CD4-positive, alpha-beta T cell treated with Interleukin-6 for 4 hours (primary cell): ENCODE results near the gene SLC9A7.
"Not testable (repeated sequence)": the region's sequence is repeated elsewhere in the genome, so short reads cannot be mapped to it uniquely, and the experiment has no call there.

ENCODE experiments used
- DNase-seq: peaks from one replicate; pipeline ENCODE4 v3.0.0-alpha.2; 2020; ENCODE audit warnings: mixed read lengths

The SLC9A7 gene

DNA sequence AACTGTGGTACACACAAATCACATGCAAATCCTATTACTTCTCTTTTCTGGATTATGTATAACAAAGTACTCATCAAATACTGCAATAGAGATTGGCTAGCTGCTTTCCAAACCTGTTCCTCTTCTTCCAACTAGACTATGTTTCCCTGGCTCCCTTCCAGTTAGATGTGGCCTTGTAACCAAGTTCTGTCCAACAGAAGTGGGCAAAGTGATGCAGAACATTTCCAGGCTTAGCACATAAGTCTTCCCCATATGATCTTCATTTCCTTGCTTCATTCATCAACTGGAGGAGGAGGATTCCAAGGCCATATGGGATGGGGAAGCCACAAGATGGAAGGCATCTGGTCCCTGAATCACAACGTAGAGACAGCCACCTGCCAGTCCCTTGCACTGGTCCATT, 8.0 kb downstream of the SLC9A7 start:
- DNase-seq, result no peak

DNA sequence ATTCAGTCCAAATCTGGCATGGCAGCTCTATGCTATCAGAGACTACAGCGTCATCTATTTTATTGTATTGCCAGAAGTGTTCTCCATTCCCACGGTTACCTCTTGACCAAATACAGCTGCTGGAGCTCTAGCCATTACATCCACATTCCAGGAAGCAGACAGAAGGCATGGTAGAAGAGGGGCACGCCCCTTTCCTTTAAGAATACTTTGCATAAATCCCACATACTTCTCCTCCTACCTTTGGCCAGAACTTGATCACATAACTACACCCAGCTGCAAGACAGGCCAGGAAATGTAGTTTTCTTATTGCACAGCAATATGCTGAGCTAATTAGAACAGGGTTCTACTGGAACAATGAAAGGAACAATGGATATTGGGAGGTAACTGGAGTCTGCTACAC, 14.9 kb downstream of the SLC9A7 start:
- DNase-seq, result no peak

DNA sequence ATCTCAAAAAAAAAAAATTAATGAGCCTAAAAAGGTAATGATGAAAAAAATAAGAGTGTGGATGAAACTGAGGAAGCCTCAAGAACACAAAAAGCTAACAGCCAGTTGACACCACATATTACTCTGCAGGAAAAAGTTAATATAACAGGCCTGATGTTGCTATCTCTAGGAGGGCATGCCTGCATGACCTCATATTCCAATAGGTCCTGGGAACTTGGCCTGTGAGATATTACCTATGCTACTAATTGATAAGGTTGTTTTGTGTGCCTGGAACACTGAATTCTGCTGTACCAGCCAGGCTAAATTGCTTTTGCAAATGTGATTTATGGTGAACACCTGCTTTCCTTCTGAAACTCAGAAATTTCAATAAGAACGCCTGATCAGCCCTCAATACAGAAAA, 15.9 kb downstream of the SLC9A7 start:
- DNase-seq, result no peak

DNA sequence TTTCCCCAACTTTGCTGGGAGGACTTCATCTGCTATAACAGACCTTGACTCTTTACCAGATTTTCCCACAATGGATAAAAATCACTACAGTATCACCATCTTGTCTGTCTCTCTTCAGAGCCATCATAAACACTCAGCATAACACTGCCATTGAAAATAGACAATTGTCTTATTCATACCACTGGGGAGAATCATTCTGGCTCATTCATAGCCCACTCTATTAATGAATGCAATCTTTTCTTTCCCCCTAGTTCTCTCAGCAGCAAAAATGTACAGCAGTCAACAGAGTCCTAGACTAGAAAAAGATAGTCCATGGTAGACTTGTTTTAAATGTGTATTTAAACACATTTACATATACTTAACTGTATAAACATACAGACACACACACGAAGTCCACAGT, 19.2 kb downstream of the SLC9A7 start:
- DNase-seq, result no peak

DNA sequence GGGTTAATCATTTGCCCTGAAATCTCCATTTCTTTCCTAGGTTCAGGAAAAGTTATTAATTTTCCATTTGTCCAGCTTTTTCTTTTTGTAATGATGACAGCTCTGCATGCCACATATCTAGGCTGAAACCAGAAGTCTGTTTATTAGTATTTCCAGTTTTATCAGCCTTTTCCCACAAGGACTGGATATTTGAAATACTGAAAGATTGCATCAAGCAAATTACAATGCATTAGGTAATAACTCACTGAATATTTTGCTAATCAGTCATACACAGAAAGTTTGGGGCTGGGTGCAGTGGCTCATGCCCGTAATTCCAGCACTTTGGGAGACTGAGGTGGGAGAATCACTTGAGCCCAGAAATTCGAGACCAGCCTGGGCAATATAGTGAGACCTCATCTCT, 21.5 kb downstream of the SLC9A7 start:
- no peak for DNase-seq

DNA sequence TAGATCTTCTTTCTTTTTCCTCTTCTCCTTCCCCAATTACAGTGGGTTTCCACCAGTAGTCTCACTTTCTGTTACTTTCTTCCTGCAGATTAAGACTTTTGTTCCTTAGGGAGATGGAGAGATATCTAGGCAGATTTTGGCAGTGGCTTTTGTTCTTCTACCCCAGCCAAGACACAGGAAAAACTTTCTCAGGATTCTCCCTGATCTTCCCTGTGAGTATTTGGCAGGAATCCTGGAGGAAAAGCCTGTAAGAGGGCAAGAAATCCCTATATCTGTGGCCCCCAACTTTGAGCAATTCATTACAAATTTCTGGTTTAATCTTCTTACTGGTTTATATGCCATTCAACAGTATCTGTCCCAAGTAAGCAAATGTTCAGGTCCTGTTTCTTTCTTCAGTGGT, 21.9 kb downstream of the SLC9A7 start:
- no peak for DNase-seq

DNA sequence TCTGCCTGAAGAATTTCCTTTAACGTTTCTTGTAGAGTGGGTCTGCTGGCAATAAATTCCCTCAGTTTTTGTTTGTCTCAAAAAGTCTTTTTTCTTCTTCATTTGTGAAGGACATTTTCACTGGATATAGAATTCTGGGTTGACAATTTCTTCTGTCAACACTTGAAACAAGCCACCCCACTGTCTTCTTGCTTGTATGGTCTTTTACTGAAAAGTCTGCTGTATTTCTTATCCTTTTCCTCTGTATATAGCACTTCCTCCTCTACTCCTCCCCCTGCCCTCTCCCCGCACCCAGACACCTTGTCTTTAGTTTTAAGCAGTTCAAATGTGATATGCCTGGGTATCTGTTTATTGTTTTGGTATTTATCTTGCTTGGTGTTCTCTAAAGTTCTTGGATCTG, 23.3 kb downstream of the SLC9A7 start:
- DNase-seq, result no peak

DNA sequence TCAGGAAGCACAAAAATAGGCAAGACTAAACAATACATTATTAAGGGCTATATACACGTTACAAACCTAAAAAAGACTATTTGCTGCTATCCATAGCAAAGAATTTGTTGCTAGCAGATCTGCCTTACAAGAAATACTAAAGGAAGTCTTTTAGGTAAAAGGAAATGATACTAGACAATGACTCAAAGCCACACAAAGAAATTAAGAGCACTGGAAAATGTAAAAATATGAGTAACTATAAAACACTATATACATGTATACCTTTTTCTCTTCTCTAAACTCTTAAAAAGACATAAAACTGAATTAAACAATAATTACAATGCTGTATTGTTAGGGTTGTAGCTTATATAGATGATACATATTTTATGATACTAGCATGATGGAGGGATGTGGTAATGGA, 25.7 kb downstream of the SLC9A7 start:
- no peak for DNase-seq

DNA sequence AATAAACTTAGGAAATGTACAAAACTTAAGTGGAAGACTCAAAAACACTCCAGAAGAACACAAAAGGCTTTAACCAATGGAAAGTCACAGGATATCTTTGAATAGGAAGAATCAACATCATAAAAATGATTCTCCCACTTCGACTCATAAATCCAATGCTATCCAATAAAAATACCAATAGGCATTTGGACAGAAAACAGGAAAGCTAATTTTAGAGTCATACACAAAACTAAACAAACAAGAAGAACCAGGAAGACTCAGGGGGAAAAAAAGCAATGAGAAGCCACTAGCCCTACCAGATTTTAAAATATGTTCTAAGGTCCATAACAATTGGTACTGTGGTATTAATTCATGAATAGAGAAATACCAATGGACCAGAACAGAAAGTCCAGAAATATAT, 28.2 kb downstream of the SLC9A7 start:
- DNase-seq, result no peak

DNA sequence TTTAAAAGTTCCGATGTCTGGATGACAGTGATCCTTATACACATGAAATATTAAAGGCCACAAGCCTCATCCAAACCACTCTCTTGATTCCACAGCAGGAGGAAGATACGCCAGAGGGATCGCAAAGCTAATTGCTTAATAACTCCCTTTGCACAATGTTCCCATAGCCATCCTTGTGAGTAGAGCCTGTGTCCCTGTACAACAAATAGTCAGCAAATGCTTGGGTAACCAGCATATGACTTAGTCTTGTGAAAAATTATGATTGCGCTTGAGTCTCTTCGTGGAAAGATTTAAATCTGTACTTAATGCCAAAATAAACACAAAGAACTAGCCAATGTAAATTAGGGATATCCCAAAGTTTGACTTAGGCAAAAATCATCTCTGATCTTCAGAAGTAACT, 31.5 kb downstream of the SLC9A7 start:
- no peak for DNase-seq

DNA sequence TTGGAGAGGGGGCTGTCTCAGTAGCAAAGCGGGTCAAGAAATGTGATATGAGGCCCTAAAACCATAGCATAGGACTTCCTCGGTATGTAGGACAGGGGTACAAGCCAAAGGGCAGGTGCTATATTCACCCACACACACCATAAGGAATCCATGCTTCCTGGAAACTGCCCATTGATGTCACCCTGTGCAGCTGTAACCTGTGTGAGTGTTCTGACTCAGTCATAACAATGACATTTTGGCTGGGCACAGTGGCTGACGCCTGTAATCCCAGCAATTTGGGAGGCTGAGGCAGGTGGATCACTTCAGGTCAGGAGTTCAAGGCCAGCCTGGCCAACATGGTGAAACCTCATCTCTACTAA, 35.4 kb downstream of the SLC9A7 start:
- DNase-seq, result not testable (repeated sequence)

DNA sequence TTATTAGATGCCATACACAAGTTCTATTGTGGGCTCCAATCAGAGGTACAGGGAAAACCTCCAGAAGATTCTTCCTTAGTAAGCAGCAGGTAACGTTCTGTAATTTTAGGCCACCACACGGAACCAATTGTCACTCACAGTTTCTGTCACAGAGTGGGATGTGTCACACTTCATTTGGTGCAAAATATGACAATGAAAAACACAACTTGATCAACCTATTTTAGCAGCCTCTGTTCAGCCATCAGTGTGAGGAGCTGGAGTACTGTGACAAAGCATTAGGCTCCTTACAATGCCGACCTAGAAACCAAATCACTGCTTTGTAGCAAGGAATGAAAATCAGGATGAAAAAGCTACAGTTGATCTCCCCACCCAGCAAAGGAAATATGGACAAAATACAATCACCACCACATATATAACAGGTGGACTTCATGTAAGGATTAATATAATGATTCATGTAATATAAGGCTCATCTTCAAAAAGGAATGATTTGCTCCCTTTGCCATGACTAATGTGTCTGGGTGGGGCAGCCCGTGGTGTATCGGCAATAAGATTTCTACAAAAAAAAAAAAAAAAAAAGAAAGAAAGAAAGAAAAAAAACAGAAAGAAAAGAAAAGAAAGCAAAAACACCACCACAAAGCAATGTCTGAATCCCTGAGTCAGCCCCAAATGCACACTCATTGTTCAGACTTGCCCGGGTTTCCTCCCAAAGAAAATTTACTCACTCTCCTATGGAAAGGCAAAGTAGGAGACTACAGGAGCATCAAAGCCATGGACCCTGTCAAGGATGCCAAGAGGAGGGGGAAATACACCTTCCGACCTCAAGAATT, 36.0 kb downstream of the SLC9A7 start:
- DNase-seq, result no peak

DNA sequence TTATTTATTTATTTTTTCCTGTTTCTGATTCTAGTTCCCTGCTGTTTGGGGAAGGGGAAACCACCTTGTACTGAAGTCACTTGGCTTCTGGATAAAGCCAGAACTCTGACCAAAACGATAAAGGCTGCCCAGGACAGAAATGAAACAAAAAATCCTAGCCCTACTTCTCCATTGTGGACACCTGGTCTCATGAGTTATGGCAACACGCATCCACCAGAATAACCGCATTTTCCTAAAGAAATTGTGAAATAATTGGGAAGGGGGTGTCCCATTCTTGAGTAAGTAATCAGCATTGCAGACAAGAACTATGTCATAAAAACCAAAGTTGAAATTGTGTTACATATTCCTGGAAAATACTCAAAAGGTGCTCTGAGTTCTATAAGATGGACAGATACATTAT, 42.1 kb downstream of the SLC9A7 start:
- no peak for DNase-seq

DNA sequence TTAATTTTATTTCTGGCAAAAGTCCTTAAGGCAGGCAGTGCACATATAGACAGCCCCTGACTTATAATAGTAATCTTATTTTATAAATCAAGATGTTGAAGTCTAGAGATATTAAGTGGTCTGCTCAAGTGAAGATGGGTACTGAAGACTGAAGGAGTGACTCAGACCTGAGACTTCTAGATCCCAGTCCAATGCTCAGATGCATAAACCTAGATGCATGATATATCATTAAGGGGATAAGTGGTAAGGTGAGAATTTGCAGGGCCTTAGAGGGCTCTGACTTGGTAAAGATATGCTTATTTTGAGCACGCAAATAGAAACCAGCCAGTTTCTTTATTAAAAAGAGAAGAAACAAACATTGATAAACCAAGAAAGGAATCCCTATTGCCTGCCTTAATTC, 42.9 kb downstream of the SLC9A7 start:
- DNase-seq, result no peak

DNA sequence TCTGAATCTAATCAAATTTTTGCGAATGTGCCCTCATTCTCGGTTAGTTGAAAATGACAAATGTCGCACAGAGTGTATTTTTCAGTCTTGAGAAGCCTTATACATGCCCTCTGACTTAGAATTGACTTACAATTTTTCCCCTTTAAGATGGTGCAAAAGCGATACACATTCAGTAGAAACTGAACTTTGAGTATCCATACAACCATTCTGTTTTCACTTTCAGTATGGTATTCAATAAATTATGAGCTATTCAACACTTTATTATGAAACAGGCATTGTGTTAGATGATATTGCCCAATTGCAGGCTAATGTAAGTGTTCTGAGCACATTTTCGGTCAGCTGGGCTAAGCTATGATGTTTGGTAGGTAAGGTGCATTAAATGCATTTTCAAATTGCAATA, 43.4 kb downstream of the SLC9A7 start:
- no peak for DNase-seq

DNA sequence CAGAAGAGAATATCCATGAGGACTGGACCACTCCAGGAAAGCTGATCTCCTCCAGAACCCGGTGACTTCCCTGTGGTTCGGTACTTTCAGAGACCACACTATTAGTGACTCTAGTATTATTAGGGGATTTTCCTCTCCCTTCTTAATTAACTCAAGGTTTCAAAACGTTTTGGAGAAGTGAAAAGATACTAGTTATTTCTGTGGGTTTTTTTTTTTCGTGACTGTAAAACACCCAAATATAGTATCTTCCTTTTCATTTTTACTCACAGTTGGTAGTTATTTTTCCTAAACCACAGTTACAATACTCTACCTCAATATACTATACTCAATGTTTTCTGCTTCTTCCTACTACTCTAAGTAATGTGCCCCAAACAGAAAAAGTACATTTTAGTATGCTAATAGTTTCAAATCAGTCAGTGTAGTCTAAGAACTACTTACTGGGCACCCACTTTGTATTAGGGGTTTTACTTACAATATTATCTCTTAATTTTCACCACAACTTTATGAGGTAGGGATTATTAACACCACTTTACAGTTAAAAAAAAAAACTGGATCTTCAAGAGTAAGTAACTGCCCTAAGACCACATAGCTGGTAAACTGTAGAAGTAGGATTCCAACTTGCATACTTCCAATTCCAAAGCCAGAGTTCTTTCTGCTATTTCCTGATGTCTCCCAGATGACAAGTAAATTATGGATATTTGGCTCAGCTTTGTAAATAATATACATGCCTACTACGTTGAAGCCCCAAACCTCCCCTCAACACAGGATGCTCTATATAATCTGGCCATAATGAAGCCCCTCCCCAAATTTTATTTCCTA, 45.0 kb downstream of the SLC9A7 start:
- DNase-seq, result no peak

DNA sequence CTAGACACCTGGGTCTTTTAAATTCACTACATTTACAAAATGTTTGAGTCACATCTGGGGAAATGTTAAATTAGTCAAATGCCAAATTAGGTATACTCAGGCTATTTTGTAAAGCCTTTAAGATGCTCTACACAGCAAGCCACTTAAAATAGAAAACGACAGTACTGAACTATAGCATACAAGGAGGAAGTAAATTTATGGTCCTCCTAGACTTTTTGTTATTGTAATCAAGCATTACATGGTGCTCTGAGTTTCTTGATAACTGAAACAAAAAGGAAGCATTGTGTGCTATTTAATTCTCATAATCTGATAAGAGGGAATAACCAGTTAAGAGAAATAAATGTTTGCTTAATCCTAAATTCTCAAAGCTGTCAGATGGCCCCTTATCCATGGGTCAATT, 46.2 kb downstream of the SLC9A7 start:
- DNase-seq, result no peak

DNA sequence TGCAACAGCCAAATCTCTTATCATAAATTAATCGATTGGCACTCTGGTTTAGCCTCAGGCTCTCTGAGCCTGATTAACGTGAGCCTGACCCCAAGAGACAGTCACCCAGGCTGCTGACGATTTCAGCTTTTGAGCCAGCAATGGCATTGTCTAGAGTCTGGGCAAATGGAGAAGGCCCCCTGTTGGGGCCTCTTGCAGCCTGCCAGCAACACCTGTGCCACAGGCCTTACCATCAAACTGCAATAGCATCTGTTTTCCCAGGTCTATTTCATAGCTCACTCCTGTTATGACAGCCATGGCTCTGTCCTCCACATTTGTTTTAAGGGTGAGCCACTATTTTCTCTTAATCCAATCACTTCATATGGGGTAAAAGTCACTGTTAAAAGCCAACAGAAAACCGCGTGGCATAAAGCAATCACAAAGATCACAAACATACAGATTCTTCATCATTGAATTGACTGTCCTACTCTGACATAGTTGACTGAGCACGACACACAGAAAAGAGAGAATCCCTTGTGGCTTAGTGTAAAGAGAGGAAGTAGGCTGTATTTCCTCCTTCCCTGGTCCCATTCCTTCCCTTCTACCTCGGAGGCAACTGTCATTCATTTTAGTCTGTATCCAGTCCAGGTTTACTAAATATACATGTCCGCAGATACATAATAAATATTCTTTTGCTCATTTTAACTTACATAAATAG, 47.8 kb downstream of the SLC9A7 start:
- DNase-seq, result no peak

DNA sequence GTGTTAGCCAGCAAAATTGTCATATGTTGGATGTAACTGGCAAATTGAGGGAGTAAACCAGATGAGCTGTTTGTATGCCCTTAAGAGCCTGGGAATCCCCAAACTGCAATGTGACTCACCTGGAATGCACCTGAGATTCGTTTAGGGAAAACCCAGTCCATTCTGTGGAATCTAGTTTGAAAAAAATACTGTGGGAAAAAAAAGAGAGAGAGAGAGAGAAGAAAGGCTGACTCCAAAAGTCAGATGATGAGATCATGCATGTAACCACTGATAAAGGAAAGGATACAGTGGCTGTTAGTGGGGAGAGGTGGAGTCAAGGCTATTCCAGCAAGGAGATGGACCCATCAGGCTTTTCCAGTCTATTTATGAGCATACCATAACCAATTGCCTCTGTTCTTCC, 48.5 kb downstream of the SLC9A7 start:
- no peak for DNase-seq

DNA sequence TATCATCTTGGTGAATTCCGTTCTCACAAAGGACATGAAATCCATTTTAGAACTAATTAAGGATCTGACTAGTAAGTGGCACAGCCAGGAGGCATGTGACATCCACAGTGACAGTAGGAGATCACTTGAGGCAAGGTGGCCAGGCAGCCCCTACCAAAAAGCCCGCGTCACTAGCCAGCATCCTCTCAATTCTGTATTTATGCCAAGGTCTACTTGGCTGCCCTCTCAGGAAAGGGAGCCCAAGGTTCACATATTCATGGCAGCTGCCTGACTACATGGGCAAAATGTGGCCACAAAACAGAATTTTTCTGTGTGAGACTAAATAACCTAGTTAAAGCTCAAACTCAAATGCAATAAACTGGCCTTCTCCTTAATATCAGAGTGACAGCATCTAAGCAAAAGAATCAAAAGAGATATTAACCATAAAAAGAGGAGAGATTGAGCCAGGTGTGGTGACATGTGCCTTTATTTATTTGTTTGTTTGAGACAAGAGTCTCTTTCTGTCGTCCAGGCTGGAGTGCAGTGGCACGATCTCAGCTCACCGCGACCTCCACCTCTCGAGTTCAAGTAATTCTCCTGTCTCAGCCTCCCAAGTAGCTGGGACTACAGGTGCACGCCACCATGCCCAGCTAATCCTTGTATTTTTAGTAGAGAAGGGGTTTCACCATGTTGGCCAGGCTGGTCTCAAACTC, 51.5 kb downstream of the SLC9A7 start:
- DNase-seq, result no peak

DNA sequence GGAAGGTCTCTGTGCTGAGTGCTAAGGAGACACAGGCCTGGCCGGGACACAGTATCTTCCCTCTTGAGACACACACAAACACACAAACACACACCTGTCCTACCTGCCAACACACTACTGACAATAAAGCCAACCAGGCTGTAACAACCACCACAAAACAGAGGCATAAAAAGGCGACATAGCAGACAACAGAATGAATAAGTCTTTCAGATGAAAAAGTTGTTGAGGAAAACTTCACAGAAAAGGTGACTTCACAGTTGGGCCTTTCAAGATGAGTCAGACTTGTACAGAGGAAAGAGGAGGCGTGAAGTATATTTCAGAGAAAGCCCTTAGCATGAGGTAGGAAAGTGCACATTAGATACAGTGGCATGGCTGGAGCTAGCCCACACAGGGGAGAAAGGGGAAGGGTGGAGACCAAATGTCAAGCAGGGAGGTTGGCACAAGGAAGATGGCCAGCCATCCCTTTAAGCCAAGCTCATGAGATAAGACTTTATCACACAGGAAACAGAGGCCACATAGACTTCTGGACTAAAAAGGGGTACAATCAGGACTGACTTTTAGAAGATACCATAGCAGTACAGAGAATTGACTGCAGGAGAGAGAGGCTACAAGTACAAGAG, 54.0 kb downstream of the SLC9A7 start:
- no peak for DNase-seq

DNA sequence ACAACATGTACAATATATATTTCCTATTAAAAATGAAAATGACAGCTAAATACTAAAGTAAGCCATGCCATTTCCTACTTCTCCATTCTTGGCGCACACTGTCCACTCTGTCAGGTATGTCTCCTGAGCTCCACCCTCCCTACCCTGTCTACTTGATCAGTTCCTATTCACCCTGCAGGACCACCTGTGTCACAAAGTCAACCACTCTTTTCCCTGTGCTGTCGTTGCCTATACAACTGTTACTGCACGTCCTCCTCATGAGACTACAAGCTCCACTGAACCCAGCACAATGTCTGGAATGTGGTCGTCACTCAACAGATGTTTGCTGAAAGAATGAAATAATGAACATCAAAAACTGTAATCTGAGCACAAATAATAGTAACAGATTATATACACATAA, 54.9 kb downstream of the SLC9A7 start:
- DNase-seq, result no peak

DNA sequence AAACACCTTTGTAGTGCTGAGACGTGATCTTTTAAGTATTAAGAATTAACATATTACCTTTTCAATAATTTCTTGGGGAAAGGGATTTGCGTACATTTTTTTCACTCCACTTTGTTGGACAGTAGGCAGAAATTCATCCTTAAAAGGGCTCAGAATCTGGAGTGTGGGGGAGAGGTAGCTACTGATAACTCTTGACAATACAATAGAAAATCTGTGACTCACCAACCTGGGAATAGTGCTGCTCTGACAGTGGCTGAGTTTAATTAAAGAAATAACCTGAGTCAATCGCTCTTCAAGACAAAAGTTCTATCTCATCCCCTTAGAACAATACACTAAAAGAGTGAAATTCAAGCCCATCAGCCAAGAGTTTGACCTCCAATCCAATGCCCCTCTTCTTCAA, 60.2 kb downstream of the SLC9A7 start:
- DNase-seq, result no peak
